GM12878 (cell line): ENCODE data around the gene BBS5. TPM values are rescaled to one million over a fixed set of nuclear protein-coding genes. Genes with fewer than 3 reads are reported as not detected.
A peak's percentile ranks its signal among the peaks of the same experiment; 100 is the strongest.

Source experiments
- ATAC-seq: fragments of 200-7000 bp; cut with Tn5 transposase; 3 replicates; pipeline ENCODE4 v1.9.1; 2020; ENCODE audit warnings: mild to moderate bottlenecking, moderate library complexity
- Bru-seq: library from RNA; stranded (reverse); fragments of 400-500 nt; gene quantifications from one replicate; lab custom pipeline; 2021; lab: Mats Ljungman, UMichigan
- BruChase-seq, 2 experiments: library from RNA; stranded (reverse); fragments of 400-500 nt; gene quantifications; one replicate each; lab custom pipeline; 2021; lab: Mats Ljungman, UMichigan
- BruUV-seq: library from RNA; stranded (reverse); fragments of 400-500 nt; replicated peaks from 2 replicates; lab custom pipeline; 2021; lab: Mats Ljungman, UMichigan
- CTCF ChIA-PET: fragments of 300-600 bp; sonication (Branson Sonifier 250); formaldehyde crosslinking; extraction: SDS; loops from one replicate; lab custom pipeline; 2021; ENCODE audit warnings: inconsistent platforms; lab: Yijun Ruan, JAX
- POLR2A ChIA-PET: fragments of 350-600 bp; formaldehyde crosslinking; extraction: SDS; loops from one replicate; lab custom pipeline; 2021; ENCODE audit warnings: inconsistent platforms; lab: Charles Lee
- RAD21 ChIA-PET: fragments of 300-600 bp; sonication (Branson Sonifier 250); formaldehyde crosslinking; loops from one replicate; lab custom pipeline; 2023; ENCODE audit warnings: antibody characterized with exemption; ENCODE audit not compliant: unreplicated experiment; lab: Charles Lee
- SMC1A ChIA-PET: fragments of 300-600 bp; sonication (Branson Sonifier 250); formaldehyde crosslinking; loops from one replicate; lab custom pipeline; 2023; ENCODE audit not compliant: unreplicated experiment, uncharacterized antibody; lab: Charles Lee
- DNase-seq: peaks from one replicate; pipeline ENCODE4 v3.0.0-alpha.2; 2011; ENCODE audit warnings: low read depth, low spot score
- FAIRE-seq: peaks from 3 replicates; lab custom pipeline; 2011; peaks lifted over from hg19 to GRCh38; lab: Jason Lieb, UNC
- H2AFZ ChIP-seq: 2 replicates; pipeline ENCODE4 v1.6.0; 2011; ENCODE audit warnings: low read depth, low read length, control low read depth; ENCODE audit not compliant: control insufficient read depth
- H3K27ac ChIP-seq: 2 replicates; pipeline ENCODE4 v1.5.1; 2011; ENCODE audit warnings: control low read depth; ENCODE audit not compliant: control insufficient read depth, insufficient read depth
- H3K27me3 ChIP-seq, 2 experiments: replicated peaks in 1 of 2; 2 replicates each; pipeline versions ENCODE4 v1.6.0 to v1.6.1; 2011; ENCODE audit warnings: low read length in 1 of 2; ENCODE audit not compliant: control insufficient read depth in 2 of 2, insufficient read depth in 2 of 2
- H3K36me3 ChIP-seq, 2 experiments: 2 replicates each; pipeline ENCODE4 v1.5.1; 2011; ENCODE audit warnings: low read length in 1 of 2; ENCODE audit not compliant: control insufficient read depth in 2 of 2, insufficient read depth in 2 of 2
- H3K4me1 ChIP-seq: 2 replicates; pipeline ENCODE4 v1.6.1; 2011; ENCODE audit warnings: mild to moderate bottlenecking, low read length, moderate library complexity, mixed read lengths; ENCODE audit not compliant: control insufficient read depth, insufficient read depth
- H3K4me2 ChIP-seq: 2 replicates; pipeline ENCODE4 v1.6.0; 2011; ENCODE audit warnings: control low read depth; ENCODE audit not compliant: control insufficient read depth, insufficient read depth
- H3K4me3 ChIP-seq: fragments of 200-600 bp; sonication (generic); 2 replicates; pipeline ENCODE4 v1.5.1; 2016
- H3K79me2 ChIP-seq: 2 replicates; pipeline ENCODE4 v1.6.0; 2011; ENCODE audit warnings: low read length; ENCODE audit not compliant: control insufficient read depth, insufficient read depth
- H3K9ac ChIP-seq: 2 replicates; pipeline ENCODE4 v1.8.0; 2011; ENCODE audit warnings: low read length, control low read depth, mixed read lengths; ENCODE audit not compliant: control insufficient read depth, insufficient read depth
- H3K9me3 ChIP-seq: replicated peaks from 3 replicates; pipeline ENCODE4 v1.5.1; 2011; ENCODE audit warnings: mild to moderate bottlenecking, low read length; ENCODE audit not compliant: control insufficient read depth, insufficient read depth
- H4K20me1 ChIP-seq: 2 replicates; pipeline ENCODE4 v1.6.0; 2011; ENCODE audit not compliant: control insufficient read depth, insufficient read depth
- BACH1 ChIP-seq: fragments of 450-650 bp; IDR thresholded peaks from 2 replicates; pipeline ENCODE4 v1.6.1; 2017; ENCODE audit warnings: mild to moderate bottlenecking, borderline replicate concordance
- CREM ChIP-seq: IDR thresholded peaks from 2 replicates; pipeline ENCODE4 v1.6.1; 2014; ENCODE audit warnings: antibody characterized with exemption, low read depth
- DPF2 ChIP-seq: fragments of 450-650 bp; IDR thresholded peaks from 2 replicates; pipeline ENCODE4 v1.6.1; 2017; ENCODE audit warnings: mild to moderate bottlenecking
- HDAC2 ChIP-seq: fragments of 200-600 bp; sonication (generic); IDR thresholded peaks from 2 replicates; pipeline ENCODE4 v1.6.1; 2017
- PAX8 ChIP-seq: fragments of 450-650 bp; IDR thresholded peaks from 2 replicates; pipeline ENCODE4 v1.6.1; 2017; ENCODE audit warnings: mild to moderate bottlenecking, moderate library complexity
- PKNOX1 ChIP-seq: fragments of 450-650 bp; IDR thresholded peaks from 2 replicates; pipeline ENCODE4 v1.6.1; 2016; ENCODE audit warnings: mild to moderate bottlenecking
- REST ChIP-seq: IDR thresholded peaks from 2 replicates; pipeline ENCODE4 v1.6.1; 2012; ENCODE audit warnings: mild to moderate bottlenecking, low read depth, low read length
- SIX5 ChIP-seq: IDR thresholded peaks from 2 replicates; pipeline ENCODE4 v1.6.1; 2011; ENCODE audit warnings: mild to moderate bottlenecking, low read depth, low read length, moderate library complexity; ENCODE audit not compliant: severe bottlenecking
- WGBS: methylation state at CpG from one replicate; pipeline ENCODE4 v1.1.6; 2016; ENCODE audit warnings: low lambda C conversion rate; ENCODE audit not compliant: insufficient replicate concordance, insufficient coverage; ENCODE audit errors: missing lambda C conversion rate; 5-methylcytosine and 5-hydroxymethylcytosine counted together
- in situ Hi-C: fragments of 300-500 bp; cut with MboI; formaldehyde crosslinking; loops from 9 replicates; pipeline ENCODE4 v1.14.3; 2018; ENCODE audit warnings: mixed read lengths
- intact Hi-C: fragments of 100-400 bp; cut with micrococcal nuclease; formaldehyde crosslinking; loops from one replicate; pipeline ENCODE4 v1.14.2; 2022; ENCODE audit not compliant: unreplicated experiment
- long read RNA-seq, 2 experiments: library from polyadenylated mRNA; unstranded; transcript quantifications; one replicate each; pipeline ENCODE4 v2.0.0, GENCODE V29; 2019 to 2020
- polyA minus RNA-seq, 3 experiments: library from RNA; depleted of rRNA, polyadenylated mRNA; stranded (reverse); fragments of >200 nt; gene quantifications; 2 replicates each; pipeline ENCODE4 v1.2.3, GENCODE V29; 2011
- polyA plus RNA-seq, 11 experiments: library from polyadenylated mRNA; depleted of rRNA in 4 of 11; unstranded in 6 of 11; stranded (reverse) in 5 of 11; fragments of >200 nt; fragmentation: Nextera tagmentation in 4 of 11; fragmentation: Illumina TruSeq in 1 of 11; extraction: Ambion mirVana in 4 of 11; extraction: Trizol in 1 of 11; gene quantifications; 1 replicate in 1 of 11; 2 replicates in 10 of 11; pipeline versions ENCODE4 v1.2.1 to v1.2.3, GENCODE V29; 2011 to 2016; ENCODE audit warnings: inconsistent platforms in 2 of 11, missing spikeins in 2 of 11, low read depth in 1 of 11
- total RNA-seq, 4 experiments: library from RNA; depleted of rRNA in 3 of 4; stranded (reverse); fragments of >200 nt in 3 of 4; fragmentation: Illumina TruSeq in 1 of 4; extraction: Trizol in 1 of 4; gene quantifications; 2 replicates each; pipeline versions ENCODE4 v1.2.1 to v1.2.3, GENCODE V29; 2013 to 2021
- TF ChIP-seq, protein P1 (sequence below): fragments of 450-650 bp; IDR thresholded peaks from 2 replicates; pipeline ENCODE4 v1.6.1; 2017; ENCODE audit warnings: mild to moderate bottlenecking, low read depth, inconsistent platforms; ENCODE audit not compliant: poor library complexity, severe bottlenecking

BBS5 gene
- total RNA-seq (2013; cell fraction: nucleolus; rRNA removed), result 5.3 and 6.1 TPM in 2 replicates
- total RNA-seq (2014; rRNA removed) (2.0 and 2.2 TPM in 2 replicates), total RNA-seq (2014; rRNA removed; fragmentation: Illumina TruSeq; extraction: Trizol) (1.8 and 1.9 TPM in 2 replicates), total RNA-seq (2021) (1.8 and 2.5 TPM in 2 replicates), polyA plus RNA-seq (2011; rRNA removed) (0.72 and 0.80 TPM in 2 replicates), polyA plus RNA-seq (2014; fragmentation: Illumina TruSeq; extraction: Trizol) (0.74 and 1.1 TPM in 2 replicates), polyA plus RNA-seq (2014; fragmentation: Nextera tagmentation; extraction: Ambion mirVana) (under 1 TPM; 0.56 to 0.60 TPM), polyA plus RNA-seq (2014; rRNA removed) (3.0 and 3.4 TPM in 2 replicates), polyA plus RNA-seq (2016; fragmentation: Nextera tagmentation; extraction: Ambion mirVana) (1 to 10 TPM; 1.3 to 3.0 TPM), polyA minus RNA-seq (2011; rRNA and poly(A)+ RNA removed) (0.44 and 1.1 TPM in 2 replicates), Bru-seq, nascent RNA (percentile 40 among the genes with signal in this experiment), BruChase-seq, experiment 1, labeled RNA remaining after a 6-hour chase (percentile 51 among the genes with signal in this experiment), BruChase-seq, experiment 2, labeled RNA remaining after a 2-hour chase (percentile 54 among the genes with signal in this experiment)
- polyA plus RNA-seq (2011; ENCODE audit: low read depth), result 0.54 TPM
- polyA plus RNA-seq (2011; cell fraction: cytosol; rRNA removed), result 0.63 and 1.1 TPM in 2 replicates
- polyA plus RNA-seq (2011; cell fraction: nucleus; rRNA removed), result 1.2 and 1.9 TPM in 2 replicates
- polyA plus RNA-seq (2012), result 1.2 and 1.3 TPM in 2 replicates
- polyA minus RNA-seq (2011; cell fraction: cytosol; rRNA and poly(A)+ RNA removed), result not detected in 2 replicates
- polyA minus RNA-seq (2011; cell fraction: nucleus; rRNA and poly(A)+ RNA removed), result 0.97 and 2.4 TPM in 2 replicates
- long read RNA-seq, experiment 1, result 0 reads
- long read RNA-seq, experiment 2, partial matches to known transcripts, result 2 of 2 reads
- long read RNA-seq, experiment 2, other reads (novel, unspliced or antisense), result 0 of 2 reads

DNA sequence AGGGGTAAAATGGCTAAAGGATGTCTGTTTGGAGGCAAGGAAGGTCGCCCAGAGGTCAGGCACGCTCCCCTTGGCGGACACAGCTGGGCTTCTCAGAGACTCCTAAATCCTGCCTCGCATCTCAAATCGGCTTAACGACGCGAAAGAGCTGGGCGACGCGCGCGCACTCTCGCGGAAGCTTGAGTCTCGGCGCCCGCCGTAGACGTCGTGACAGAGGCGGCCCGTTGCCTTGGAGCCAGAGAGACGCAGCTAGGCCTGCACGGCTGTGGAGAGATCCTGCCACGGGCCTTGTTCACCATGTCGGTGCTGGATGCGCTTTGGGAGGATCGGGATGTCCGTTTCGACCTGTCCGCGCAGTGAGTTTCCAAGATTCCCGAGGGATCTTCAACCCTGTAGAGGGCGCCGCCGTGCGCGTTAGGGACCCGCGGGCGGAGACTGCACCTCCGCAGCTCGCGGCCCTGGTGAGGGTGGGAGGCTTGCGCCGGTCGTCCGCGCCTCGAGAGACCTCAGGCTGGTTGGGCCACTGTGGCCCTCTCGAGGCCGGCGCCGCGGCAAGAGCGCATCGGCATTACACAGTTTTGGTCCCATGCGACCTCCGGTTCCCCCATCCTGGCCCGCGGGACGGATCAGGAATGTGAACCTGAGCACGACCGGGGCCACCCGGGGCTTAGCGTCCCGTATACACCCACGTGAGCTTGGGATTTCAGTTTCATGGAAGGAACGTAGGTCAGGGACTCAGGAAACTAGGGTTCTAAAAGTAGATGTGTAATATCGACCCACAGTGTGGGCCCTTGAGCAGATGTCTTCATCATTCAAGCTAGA lies at the start of gene BBS5:
Gene BBS5 (plus strand): TSS at position 238 of the 822 bp plus-strand sequence. CDS start 60 bp downstream, at position 298.
- peak within 1 kb of the TSS; percentile 4; the same call in 1 of the 2 replicates for H3K27ac ChIP-seq
- POLR2A ChIA-PET, result no interaction called here
- peak within 1 kb of the TSS; percentile 71 for H3K9ac ChIP-seq
- WGBS, result 3% methylated on average over 67 of the region's 71 CpGs
- no peaks in the 10 kb centered on the region; the same call in 2 of the 3 replicates for H3K9me3 ChIP-seq
- intact Hi-C loops (no loop called here), in situ Hi-C loops (no loop called here)
- no peaks in the 10 kb centered on the region for H3K27me3 ChIP-seq
- H3K79me2 ChIP-seq, result no peaks in the 10 kb centered on the region
- H4K20me1 ChIP-seq, result no peaks in the 10 kb centered on the region
- DNase-seq (peak; percentile 23), FAIRE-seq (peak; percentile 73), ATAC-seq (peak; percentile 96)
- no peaks in the 10 kb centered on the region for H3K36me3 ChIP-seq
- no peaks in the 10 kb centered on the region for H3K4me1 ChIP-seq
- BruUV-seq, result no TSS peak
- H3K4me2 ChIP-seq, result peak within 1 kb of the TSS; percentile 97
- peak within 1 kb of the TSS; percentile 78 for H3K4me3 ChIP-seq
- CTCF ChIA-PET, result interaction anchor here (0.7 to 1.5 kb wide), 8 partner anchors 9 to 94 kb away, joined by 3 to 7 read pairs (median 3); partner anchors contain the start of gene FASTKD1
- RAD21 ChIA-PET, result interaction anchor here (1.0 to 1.2 kb wide), 2 partner anchors 43 to 94 kb away, joined by 3 to 4 read pairs; partner anchors contain the start of gene FASTKD1
- SMC1A ChIA-PET, result interaction anchor here (0.6 to 1.2 kb wide), 2 partner anchors 18 to 868 kb away, joined by 3 read pairs; no protein-coding TSS in a partner anchor
- peak within 1 kb of the TSS; percentile 98 for H2AFZ ChIP-seq
- 0 out of 2 replicates have a peak, but pooled peaks have one; percentile 55 for TF ChIP-seq HDAC2
- TF ChIP-seq SIX5, result peak; percentile 19
- no peak for TF ChIP-seq DPF2
- TF ChIP-seq PAX8, result no peak
- TF ChIP-seq PKNOX1, result no peak
- TF ChIP-seq REST, result no peak
- TF ChIP-seq BACH1, result no peak
- TF ChIP-seq CREM, result peak; percentile 91
- TF ChIP-seq, protein P1, sequence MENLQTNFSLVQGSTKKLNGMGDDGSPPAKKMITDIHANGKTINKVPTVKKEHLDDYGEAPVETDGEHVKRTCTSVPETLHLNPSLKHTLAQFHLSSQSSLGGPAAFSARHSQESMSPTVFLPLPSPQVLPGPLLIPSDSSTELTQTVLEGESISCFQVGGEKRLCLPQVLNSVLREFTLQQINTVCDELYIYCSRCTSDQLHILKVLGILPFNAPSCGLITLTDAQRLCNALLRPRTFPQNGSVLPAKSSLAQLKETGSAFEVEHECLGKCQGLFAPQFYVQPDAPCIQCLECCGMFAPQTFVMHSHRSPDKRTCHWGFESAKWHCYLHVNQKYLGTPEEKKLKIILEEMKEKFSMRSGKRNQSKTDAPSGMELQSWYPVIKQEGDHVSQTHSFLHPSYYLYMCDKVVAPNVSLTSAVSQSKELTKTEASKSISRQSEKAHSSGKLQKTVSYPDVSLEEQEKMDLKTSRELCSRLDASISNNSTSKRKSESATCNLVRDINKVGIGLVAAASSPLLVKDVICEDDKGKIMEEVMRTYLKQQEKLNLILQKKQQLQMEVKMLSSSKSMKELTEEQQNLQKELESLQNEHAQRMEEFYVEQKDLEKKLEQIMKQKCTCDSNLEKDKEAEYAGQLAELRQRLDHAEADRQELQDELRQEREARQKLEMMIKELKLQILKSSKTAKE, result no peak
